GM21717 (cell line): ENCODE results near the gene CHST15.

Source experiments
- ATAC-seq: cut with Tn5 transposase; IDR thresholded peaks from one replicate; pipeline ENCODE4 v1.9.1; 2021; ENCODE audit warnings: mild to moderate bottlenecking, moderate library complexity; ENCODE audit not compliant: unreplicated experiment

CHST15 gene

GRCh38 chr10:124092860-124093773 lies at the start of gene CHST15:
Gene CHST15 (minus strand): TSS chr10:124093598. CDS start chr10:124046212, 47,386 bp downstream.
- peak; percentile 15 for ATAC-seq

GRCh38 chr10:124142960-124143359 lies 49.6 kb upstream of the CHST15 start:
- no peak for ATAC-seq

GRCh38 chr10:124142006-124142739 lies 48.8 kb upstream of the CHST15 start:
- ATAC-seq = no peak

- ATAC-seq = no peak
Observed at GRCh38 chr10:124138883-124139348, 45.5 kb upstream of the CHST15 start.

GRCh38 chr10:124138195-124138882 lies 44.9 kb upstream of the CHST15 start:
- ATAC-seq = no peak

- ATAC-seq = no peak
Observed at GRCh38 chr10:124134251-124134893, 41.0 kb upstream of the CHST15 start.

GRCh38 chr10:124132876-124133275 lies 39.5 kb upstream of the CHST15 start:
- no peak for ATAC-seq

GRCh38 chr10:124132306-124132705 lies 38.9 kb upstream of the CHST15 start:
- no peak for ATAC-seq

- ATAC-seq = no peak
Observed at GRCh38 chr10:124131172-124131571, 37.8 kb upstream of the CHST15 start.

- no peak for ATAC-seq
Observed at GRCh38 chr10:124130198-124130900, 37.0 kb upstream of the CHST15 start.

- no peak for ATAC-seq
Observed at GRCh38 chr10:124129471-124129870, 36.1 kb upstream of the CHST15 start.

GRCh38 chr10:124128811-124129145 lies 35.4 kb upstream of the CHST15 start:
- ATAC-seq = no peak

GRCh38 chr10:124127965-124128810 lies 34.8 kb upstream of the CHST15 start:
- ATAC-seq = no peak

- no peak for ATAC-seq
Observed at GRCh38 chr10:124127563-124127962, 34.2 kb upstream of the CHST15 start.

GRCh38 chr10:124126983-124127385 lies 33.6 kb upstream of the CHST15 start:
- no peak for ATAC-seq

GRCh38 chr10:124126145-124126982 lies 33.0 kb upstream of the CHST15 start:
- no peak for ATAC-seq

- ATAC-seq = no peak
Observed at GRCh38 chr10:124125305-124126116, 32.1 kb upstream of the CHST15 start.

- ATAC-seq = no peak
Observed at GRCh38 chr10:124124769-124125161, 31.4 kb upstream of the CHST15 start.
